Choroid plexus epithelial cell (primary cell): ENCODE measurements around the gene ORM1.
A peak's percentile ranks its signal among the peaks of the same experiment; 100 is the strongest.

Experiments
- DNase-seq: peaks from one replicate; pipeline ENCODE4 v3.0.0-alpha.2; 2010; ENCODE audit warnings: low read depth
- H3K4me3 ChIP-seq: 2 replicates; pipeline ENCODE4 v1.5.1; 2011; ENCODE audit warnings: low read depth, mild to moderate bottlenecking, control low read depth, low read length, moderate library complexity
- CTCF ChIP-seq: conservative IDR thresholded peaks from 2 replicates; pipeline ENCODE4 v1.5.1; 2011; ENCODE audit warnings: low read depth, mild to moderate bottlenecking, control low read depth, inconsistent platforms, low read length, moderate library complexity

The ORM1 gene

GRCh38 chr9:114366334-114367128, 43.6 kb downstream of the ORM1 start:
- DNase-seq: peak; percentile 94
- TF ChIP-seq CTCF: no peak
- no peak overlapping the region for H3K4me3 ChIP-seq

GRCh38 chr9:114367366-114367765, 44.5 kb downstream of the ORM1 start:
- no peak overlapping the region for H3K4me3 ChIP-seq
- no peak for DNase-seq
- no peak for TF ChIP-seq CTCF

GRCh38 chr9:114367772-114368569, 45.1 kb downstream of the ORM1 start:
- no peak for DNase-seq
- no peak overlapping the region for H3K4me3 ChIP-seq
- TF ChIP-seq CTCF: no peak

- no peak overlapping the region for H3K4me3 ChIP-seq
- no peak for TF ChIP-seq CTCF
- no peak for DNase-seq
Measured at GRCh38 chr9:114369216-114370130, 46.6 kb downstream of the ORM1 start.

GRCh38 chr9:114370251-114370967, 47.5 kb downstream of the ORM1 start:
- DNase-seq: no peak
- H3K4me3 ChIP-seq: no peak overlapping the region
- TF ChIP-seq CTCF: no peak

GRCh38 chr9:114370968-114371320, 48.0 kb downstream of the ORM1 start:
- no peak for TF ChIP-seq CTCF
- no peak for DNase-seq
- no peak overlapping the region for H3K4me3 ChIP-seq
